OCI-LY7 (cell line): ENCODE results near the gene GADL1.

Source experiments
- EZH2phosphoT487 ChIP-seq: fragments of 200-600 bp; sonication (generic); IDR thresholded peaks from 2 replicates; pipeline ENCODE4 v1.6.1; 2018; ENCODE audit warnings: low read depth, borderline replicate concordance, mild to moderate bottlenecking, mixed run types, antibody characterized with exemption, low read length, moderate library complexity, mixed read lengths
- TF ChIP-seq, protein P1 (sequence below): fragments of 200-600 bp; sonication (generic); conservative IDR thresholded peaks from 2 replicates; pipeline ENCODE4 v1.5.1; 2014; ENCODE audit warnings: mild to moderate bottlenecking, antibody characterized with exemption, low read length, moderate library complexity, mixed read lengths

DNA sequence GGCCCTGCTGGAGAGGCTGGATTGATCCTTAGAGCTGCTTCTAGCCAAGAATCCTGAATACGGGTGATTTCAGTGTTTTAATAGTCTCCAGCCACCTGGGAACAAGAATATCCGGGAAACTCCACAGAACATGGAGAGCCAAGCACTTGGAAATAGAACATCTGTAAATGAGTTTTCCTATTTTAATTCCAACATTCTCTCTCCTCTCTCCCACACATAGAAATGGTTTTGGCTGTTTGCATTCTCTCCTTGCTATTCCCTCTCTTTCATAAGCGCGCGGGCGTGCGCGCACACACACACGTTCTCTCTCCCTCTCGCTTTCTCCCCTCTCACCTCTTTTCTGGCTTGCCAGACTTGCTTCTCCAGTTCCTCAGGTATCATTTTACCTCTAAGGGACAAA, 50.6 kb downstream of the GADL1 start:
- TF ChIP-seq, protein P1, sequence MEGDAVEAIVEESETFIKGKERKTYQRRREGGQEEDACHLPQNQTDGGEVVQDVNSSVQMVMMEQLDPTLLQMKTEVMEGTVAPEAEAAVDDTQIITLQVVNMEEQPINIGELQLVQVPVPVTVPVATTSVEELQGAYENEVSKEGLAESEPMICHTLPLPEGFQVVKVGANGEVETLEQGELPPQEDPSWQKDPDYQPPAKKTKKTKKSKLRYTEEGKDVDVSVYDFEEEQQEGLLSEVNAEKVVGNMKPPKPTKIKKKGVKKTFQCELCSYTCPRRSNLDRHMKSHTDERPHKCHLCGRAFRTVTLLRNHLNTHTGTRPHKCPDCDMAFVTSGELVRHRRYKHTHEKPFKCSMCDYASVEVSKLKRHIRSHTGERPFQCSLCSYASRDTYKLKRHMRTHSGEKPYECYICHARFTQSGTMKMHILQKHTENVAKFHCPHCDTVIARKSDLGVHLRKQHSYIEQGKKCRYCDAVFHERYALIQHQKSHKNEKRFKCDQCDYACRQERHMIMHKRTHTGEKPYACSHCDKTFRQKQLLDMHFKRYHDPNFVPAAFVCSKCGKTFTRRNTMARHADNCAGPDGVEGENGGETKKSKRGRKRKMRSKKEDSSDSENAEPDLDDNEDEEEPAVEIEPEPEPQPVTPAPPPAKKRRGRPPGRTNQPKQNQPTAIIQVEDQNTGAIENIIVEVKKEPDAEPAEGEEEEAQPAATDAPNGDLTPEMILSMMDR = no peak
- TF ChIP-seq EZH2phosphoT487 = no peak
